Measurements from ENCODE around the gene TMEM250. TPM values are rescaled to one million over a fixed set of nuclear protein-coding genes. Genes with fewer than 3 reads are reported as not detected.
A peak's percentile ranks its signal among the peaks of the same experiment; 100 is the strongest.

TMEM250 gene, protein sequence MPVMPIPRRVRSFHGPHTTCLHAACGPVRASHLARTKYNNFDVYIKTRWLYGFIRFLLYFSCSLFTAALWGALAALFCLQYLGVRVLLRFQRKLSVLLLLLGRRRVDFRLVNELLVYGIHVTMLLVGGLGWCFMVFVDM
- 33.6 TPM for total RNA-seq (ENCODE audit: unreplicated experiment)
- long read RNA-seq, partial matches to known transcripts: 0 of 2 reads
- long read RNA-seq, other reads (novel, unspliced or antisense): 2 of 2 reads

DNA sequence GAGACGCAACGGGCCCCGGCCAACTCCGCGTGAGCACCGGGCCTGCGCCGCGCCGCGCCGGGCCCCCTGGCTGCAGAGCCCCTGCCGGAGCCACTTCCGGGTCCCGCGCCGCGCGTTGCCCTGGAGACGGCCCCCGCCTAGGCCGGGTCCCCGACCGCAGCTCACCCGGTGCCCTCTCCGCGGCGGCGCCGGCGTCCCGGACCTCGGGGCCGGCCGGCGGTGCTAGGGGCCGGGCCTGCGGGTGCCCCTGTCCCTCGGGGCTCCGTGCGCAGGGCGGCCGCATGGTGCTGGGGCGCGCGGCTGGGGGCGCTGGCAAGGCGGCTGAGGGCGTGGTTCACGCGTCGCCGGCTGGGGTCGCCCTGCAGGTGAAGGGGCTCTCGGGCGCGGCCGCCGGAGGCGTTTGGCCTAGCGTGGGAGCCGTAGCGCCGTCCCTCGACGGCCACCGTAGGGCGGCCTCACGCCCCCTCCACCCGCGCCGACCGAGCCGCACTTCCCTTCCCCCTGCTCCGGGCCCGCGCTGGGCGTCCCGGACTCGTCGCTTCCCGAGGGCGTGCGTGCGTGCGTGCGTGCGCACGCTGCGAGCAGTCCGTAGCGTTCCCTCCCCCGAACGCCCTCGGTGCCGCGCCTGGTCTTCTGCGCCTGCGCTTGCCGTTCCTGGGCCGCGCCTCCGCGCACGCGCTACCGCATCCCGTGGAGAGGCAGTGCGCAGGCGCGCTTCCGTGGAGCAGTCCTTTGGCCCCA lies at the start of gene TMEM250:
TSS of gene TMEM250 (minus strand) at position 556 of the 741 bp plus-strand sequence. CDS start 1,975 bp downstream, outside the sequence.
- H3K4me3 Mint-ChIP-seq (ENCODE audit: unreplicated experiment): peak within 1 kb of the TSS; percentile 90

DNA sequence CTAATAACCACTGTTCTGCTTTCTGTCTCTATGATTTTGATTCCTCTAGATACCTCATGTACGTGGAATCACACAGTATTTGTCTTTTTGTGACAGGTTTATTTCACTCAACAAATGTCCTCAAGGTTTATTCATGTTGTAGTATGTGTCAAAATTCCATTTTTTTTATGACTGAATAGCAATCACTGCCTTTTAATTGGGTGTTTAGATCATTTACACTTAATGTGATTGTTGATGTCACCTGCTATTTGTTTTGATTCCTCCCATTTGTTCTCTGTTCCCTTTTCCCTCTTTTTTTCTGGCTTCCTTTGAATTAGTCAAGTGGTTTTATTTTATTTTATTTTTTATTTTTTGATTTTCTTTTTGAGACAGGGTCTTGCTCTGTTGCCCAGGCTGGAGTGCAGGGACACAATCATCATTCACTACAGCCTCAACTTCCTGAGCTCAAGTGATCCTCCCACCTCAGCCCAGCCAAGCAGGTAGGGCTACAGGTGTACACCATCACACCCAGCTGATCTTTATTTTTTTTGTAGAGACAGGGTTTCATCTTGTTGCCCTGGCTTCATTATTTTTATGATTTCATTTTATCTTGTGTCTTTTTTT lies 44.7 kb upstream of the TMEM250 start:
- TF ChIP-seq CTCF (IDR thresholded peaks at IDR 0.05; ENCODE audit: unreplicated experiment): no peak
- Mint-ChIP-seq H3K4me3 (ENCODE audit: unreplicated experiment) (no peak overlapping the region), H3K36me3 (ENCODE audit: low read depth, unreplicated experiment) (no peaks in the 10 kb centered on the region), H3K27me3 (ENCODE audit: unreplicated experiment) (peaks cover 2% of the 10 kb centered on the region), H3K27ac (ENCODE audit: unreplicated experiment) (no peak overlapping the region), H3K9me3 (ENCODE audit: unreplicated experiment) (no peaks in the 10 kb centered on the region), H3K4me1 (ENCODE audit: unreplicated experiment) (no peaks in the 10 kb centered on the region)
- DNase-seq (ENCODE audit: low spot score): no peak

More for the DNA sequence above, at the start of gene TMEM250:
- H3K27ac Mint-ChIP-seq (ENCODE audit: unreplicated experiment): no peak within 1 kb of the TSS
- TF ChIP-seq CTCF (IDR thresholded peaks at IDR 0.05; ENCODE audit: unreplicated experiment): peak; percentile 8
- H3K9me3 Mint-ChIP-seq (ENCODE audit: unreplicated experiment): no peaks in the 10 kb centered on the region
- DNase-seq (ENCODE audit: low spot score): peak; percentile 97
- H3K27me3 Mint-ChIP-seq (ENCODE audit: unreplicated experiment): peaks cover 2% of the 10 kb centered on the region
- no peaks in the 10 kb centered on the region for H3K4me1 Mint-ChIP-seq (ENCODE audit: unreplicated experiment)
- H3K36me3 Mint-ChIP-seq (ENCODE audit: low read depth, unreplicated experiment): no peaks in the 10 kb centered on the region

GRCh38 chr9:136160995-136161610 lies 42.4 kb upstream of the TMEM250 start:
- Mint-ChIP-seq H3K4me3 (ENCODE audit: unreplicated experiment) (no peak overlapping the region), H3K27ac (ENCODE audit: unreplicated experiment) (no peak overlapping the region), H3K27me3 (ENCODE audit: unreplicated experiment) (peaks cover 2% of the 10 kb centered on the region), H3K9me3 (ENCODE audit: unreplicated experiment) (no peaks in the 10 kb centered on the region), H3K36me3 (ENCODE audit: low read depth, unreplicated experiment) (no peaks in the 10 kb centered on the region), H3K4me1 (ENCODE audit: unreplicated experiment) (no peaks in the 10 kb centered on the region)
- TF ChIP-seq CTCF (IDR thresholded peaks at IDR 0.05; ENCODE audit: unreplicated experiment): no peak
- DNase-seq (ENCODE audit: low spot score): no peak

DNA sequence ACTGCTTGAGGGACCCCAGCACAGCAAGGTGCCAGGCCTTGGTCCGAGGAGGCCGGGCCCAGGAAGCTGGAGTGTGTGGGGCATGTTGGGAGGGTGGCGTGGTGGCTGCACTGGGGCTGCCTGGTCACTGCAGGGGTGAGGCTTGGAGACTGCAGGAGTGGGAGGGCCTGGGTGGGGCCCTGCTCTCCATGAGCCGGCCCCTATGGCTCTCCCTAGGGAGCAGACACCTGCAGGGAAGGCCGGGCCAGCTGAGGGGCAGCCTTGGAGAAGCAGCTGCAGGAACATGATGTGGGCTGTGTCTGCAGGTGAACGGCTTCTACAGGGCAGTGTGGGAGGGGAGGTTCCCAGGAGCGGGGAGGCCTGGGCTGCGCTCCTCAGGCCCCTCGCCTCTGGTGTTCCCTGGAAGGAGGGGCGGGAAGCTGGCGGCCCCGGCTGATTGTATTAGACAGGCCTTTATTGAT lies 41.7 kb upstream of the TMEM250 start:
- Mint-ChIP-seq H3K27me3 (ENCODE audit: unreplicated experiment) (peaks cover 2% of the 10 kb centered on the region), H3K36me3 (ENCODE audit: low read depth, unreplicated experiment) (no peaks in the 10 kb centered on the region), H3K4me3 (ENCODE audit: unreplicated experiment) (no peak overlapping the region), H3K9me3 (ENCODE audit: unreplicated experiment) (no peaks in the 10 kb centered on the region), H3K27ac (ENCODE audit: unreplicated experiment) (no peak overlapping the region), H3K4me1 (ENCODE audit: unreplicated experiment) (no peaks in the 10 kb centered on the region)
- no peak for DNase-seq (ENCODE audit: low spot score)
- TF ChIP-seq CTCF (IDR thresholded peaks at IDR 0.05; ENCODE audit: unreplicated experiment): no peak
